ENCODE measurements around the gene CPSF2. TPM values are rescaled to one million over a fixed set of nuclear protein-coding genes. Genes with fewer than 3 reads are reported as not detected.

The CPSF2 gene
- total RNA-seq, 2 donors from 2014 or later = 91.8 to 103 TPM

DNA sequence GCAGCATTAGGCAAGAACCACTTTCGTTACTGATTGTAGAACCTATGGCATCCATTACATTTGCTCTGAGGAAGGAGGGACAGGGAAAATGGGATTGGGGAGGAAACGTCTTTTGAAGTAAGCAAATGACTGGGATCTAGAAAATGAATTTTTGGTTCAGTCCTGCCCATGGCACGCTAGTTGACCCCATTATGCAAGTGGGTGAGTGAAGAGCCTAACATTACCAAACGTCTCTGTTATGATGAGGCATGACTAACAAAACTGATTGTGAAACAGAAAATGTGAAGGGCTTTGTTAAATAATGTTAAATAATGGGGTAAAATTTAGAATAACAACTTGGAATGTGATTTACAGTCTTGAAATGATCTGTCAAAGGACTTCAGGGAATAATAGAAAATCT is 38.9 kb downstream of the CPSF2 start:
- no peak overlapping the region for H3K4me3 Mint-ChIP-seq

DNA sequence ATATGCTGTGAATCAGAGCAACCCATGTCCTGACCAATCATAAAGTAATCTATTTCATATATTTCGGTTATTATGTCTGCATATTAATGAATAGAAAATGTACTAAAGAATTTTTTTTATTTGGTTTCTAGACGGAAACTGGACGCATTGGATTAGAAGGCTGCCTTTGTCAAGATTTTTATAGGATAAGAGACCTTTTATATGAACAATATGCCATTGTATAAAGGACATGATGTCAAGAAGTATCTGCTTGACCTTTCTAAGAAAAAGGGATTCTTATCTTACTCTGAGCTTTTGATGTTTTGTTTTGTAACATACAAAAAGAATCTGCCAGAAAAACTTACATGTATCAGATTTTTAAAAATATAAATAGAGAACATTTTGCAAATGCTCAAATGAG is 39.8 kb downstream of the CPSF2 start:
- WGBS, 2 experiments (ENCODE audit: insufficient coverage in 1 of 2, insufficient read length in 1 of 2) = 87% methylated on average over 2 of the region's 3 CpGs; no CpG with 5 or more reads in 1 of the 2 experiments
- Histone ChIP-seq H3K27me3 (ENCODE audit: control insufficient read depth, insufficient read depth, low read length, poor library complexity, severe bottlenecking) (no peaks in the 10 kb centered on the region), H3K27ac (ENCODE audit: low read depth, low read length) (no peak overlapping the region), H3K9ac (ENCODE audit: extremely low read depth, low read length, poor library complexity, severe bottlenecking) (no peak overlapping the region), H3K4me3 (ENCODE audit: low read length) (no peak overlapping the region), H3K36me3 (ENCODE audit: control insufficient read depth, insufficient read depth, low read length) (peaks cover 94% of the 10 kb centered on the region), H3K9me3 (ENCODE audit: control insufficient read depth, low read length) (peaks cover 31% of the 10 kb centered on the region), H3K4me1 (ENCODE audit: control insufficient read depth, insufficient read depth, low read length) (no peaks in the 10 kb centered on the region)
- H3K27ac Mint-ChIP-seq = no peak overlapping the region
- peaks cover 26% of the 10 kb centered on the region for H3K9me3 Mint-ChIP-seq
- no peaks in the 10 kb centered on the region for H3K4me1 Mint-ChIP-seq
- no peaks in the 10 kb centered on the region for H3K27me3 Mint-ChIP-seq (ENCODE audit: insufficient read depth)
- DNase-seq = no peak
- H3K36me3 Mint-ChIP-seq (ENCODE audit: low read depth) = peaks cover 86% of the 10 kb centered on the region
- no peak overlapping the region for H3K4me3 Mint-ChIP-seq
- no peak for TF ChIP-seq CTCF (conservative IDR thresholded peaks at IDR 0.05)

More for the DNA sequence above, 38.9 kb downstream of the CPSF2 start:
- Mint-ChIP-seq H3K36me3 (ENCODE audit: low read depth) (peaks cover 86% of the 10 kb centered on the region), H3K27me3 (ENCODE audit: insufficient read depth) (no peaks in the 10 kb centered on the region), H3K4me1 (no peaks in the 10 kb centered on the region), H3K9me3 (peaks cover 23% of the 10 kb centered on the region), H3K27ac (no peak overlapping the region)
- H3K4me1 ChIP-seq (ENCODE audit: control insufficient read depth, insufficient read depth, low read length) = no peaks in the 10 kb centered on the region
- peaks cover 96% of the 10 kb centered on the region for H3K36me3 ChIP-seq (ENCODE audit: control insufficient read depth, insufficient read depth, low read length)
- WGBS, 2 experiments (ENCODE audit: insufficient coverage in 1 of 2, insufficient read length in 1 of 2) = 43 to 48% methylated on average over 4 of the region's 4 CpGs
- H3K4me3 ChIP-seq (ENCODE audit: low read length) = no peak overlapping the region
- DNase-seq = no peak
- no peak for TF ChIP-seq CTCF (conservative IDR thresholded peaks at IDR 0.05)
- H3K27me3 ChIP-seq (ENCODE audit: control insufficient read depth, insufficient read depth, low read length, poor library complexity, severe bottlenecking) = no peaks in the 10 kb centered on the region
- peaks cover 24% of the 10 kb centered on the region for H3K9me3 ChIP-seq (ENCODE audit: control insufficient read depth, low read length)
- no peak overlapping the region for H3K9ac ChIP-seq (ENCODE audit: extremely low read depth, low read length, poor library complexity, severe bottlenecking)
- no peak overlapping the region for H3K27ac ChIP-seq (ENCODE audit: low read depth, low read length)

GRCh38 chr14:92164958-92165357 is 43.2 kb downstream of the CPSF2 start:
- no peak for TF ChIP-seq CTCF (conservative IDR thresholded peaks at IDR 0.05)
- Mint-ChIP-seq H3K27me3 (ENCODE audit: insufficient read depth) (no peaks in the 10 kb centered on the region), H3K27ac (no peak overlapping the region), H3K4me3 (no peak overlapping the region), H3K4me1 (no peaks in the 10 kb centered on the region), H3K9me3 (peaks cover 31% of the 10 kb centered on the region), H3K36me3 (ENCODE audit: low read depth) (peaks cover 72% of the 10 kb centered on the region)
- DNase-seq = no peak
- Histone ChIP-seq H3K27me3 (ENCODE audit: control insufficient read depth, insufficient read depth, low read length, poor library complexity, severe bottlenecking) (no peaks in the 10 kb centered on the region), H3K4me1 (ENCODE audit: control insufficient read depth, insufficient read depth, low read length) (no peaks in the 10 kb centered on the region), H3K9ac (ENCODE audit: extremely low read depth, low read length, poor library complexity, severe bottlenecking) (no peak overlapping the region), H3K9me3 (ENCODE audit: control insufficient read depth, low read length) (peaks cover 34% of the 10 kb centered on the region), H3K4me3 (ENCODE audit: low read length) (no peak overlapping the region), H3K27ac (ENCODE audit: low read depth, low read length) (no peak overlapping the region), H3K36me3 (ENCODE audit: control insufficient read depth, insufficient read depth, low read length) (peaks cover 70% of the 10 kb centered on the region)
- WGBS, 2 experiments (ENCODE audit: insufficient coverage in 1 of 2, insufficient read length in 1 of 2) = 100% methylated on average over 2 of the region's 2 CpGs

Data from endodermal cell (in vitro differentiated cells).